ENCODE results near the gene ZNF283. TPM values are rescaled to one million over a fixed set of nuclear protein-coding genes. Genes with fewer than 3 reads are reported as not detected.

ZNF283 gene
- polyA plus RNA-seq, 3 donors = 0.80 to 2.5 (median 2.0) TPM

DNA sequence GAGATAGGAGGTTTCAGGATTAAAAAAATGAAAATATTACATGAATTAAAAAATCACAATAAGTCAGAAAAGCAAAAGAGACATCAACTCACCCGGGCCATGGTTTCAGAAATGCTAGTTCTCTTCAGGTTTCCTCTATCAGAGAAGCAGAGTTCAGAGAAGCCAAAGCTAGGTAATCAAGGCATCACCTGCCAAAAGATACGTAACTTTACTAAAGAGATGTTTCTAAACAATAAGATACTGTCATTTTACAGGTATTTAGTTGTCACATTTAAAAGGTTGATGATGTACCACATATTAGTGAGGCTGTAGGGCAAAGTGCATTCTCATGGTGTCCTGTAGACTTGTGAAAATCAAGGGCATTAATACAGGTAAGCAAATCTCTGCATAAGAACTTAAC is 56.7 kb downstream of the ZNF283 start, which contains the start of gene ZNF404:
ZNF404 (minus strand) TSS at position 101 of the 400 bp plus-strand sequence.
- Histone ChIP-seq H3K9me3 (replicated peaks in 1 of 2; ENCODE audit: control insufficient read depth in 1 of 2, insufficient read depth in 1 of 2, low read length in 2 of 2) (peaks cover 32 to 85% of the 10 kb centered on the region in 2 donors), H3K9ac (ENCODE audit: insufficient read depth, low read length, poor library complexity, severe bottlenecking) (no peak within 1 kb of the TSS), H3K4me2 (replicated peaks; ENCODE audit: extremely low read depth, low read length, poor library complexity, severe bottlenecking) (no peak within 1 kb of the TSS), H3K36me3 (replicated peaks in 1 of 2; ENCODE audit: control insufficient read depth in 1 of 2, insufficient read depth in 2 of 2, low read length in 2 of 2) (no peaks in the 10 kb centered on the region), H3K27me3 (ENCODE audit: control insufficient read depth in 2 of 2, insufficient read depth in 2 of 2, low read length in 2 of 2) (no peaks in the 10 kb centered on the region), H3K27ac (ENCODE audit: low read depth in 1 of 2, low read length in 2 of 2) (no peak within 1 kb of the TSS), H3K79me2 (ENCODE audit: insufficient read depth, low read length) (no peaks in the 10 kb centered on the region), H4K20me1 (ENCODE audit: insufficient read depth, low read length) (no peaks in the 10 kb centered on the region), H2AFZ (ENCODE audit: insufficient read depth, low read depth, low read length, poor library complexity, severe bottlenecking) (no peak within 1 kb of the TSS), H3K4me1 (ENCODE audit: control insufficient read depth in 1 of 2, insufficient read depth in 2 of 2, low read length in 2 of 2) (no peaks in the 10 kb centered on the region), H3K4me3 (replicated peaks in 1 of 3; ENCODE audit: low read depth in 2 of 3, low read length in 3 of 3) (no peak within 1 kb of the TSS)
- Mint-ChIP-seq H3K36me3 (no peaks in the 10 kb centered on the region), H3K27me3 (ENCODE audit: low read depth in 3 of 3) (peaks cover 0 to 10% (median 1%) of the 10 kb centered on the region in 3 donors), H3K4me1 (no peaks in the 10 kb centered on the region), H3K4me3 (no peak within 1 kb of the TSS), H3K9me3 (peaks cover 38 to 88% (median 71%) of the 10 kb centered on the region in 7 donors), H3K27ac (no peak within 1 kb of the TSS)
- WGBS (ENCODE audit: insufficient coverage) = 100% methylated on average over 1 of the region's 2 CpGs
- TF ChIP-seq CTCF (IDR thresholded peaks at IDR 0.05) = no peak
- intact Hi-C loops (cut with micrococcal nuclease) = no loop called here
- DNase-seq = no peak

DNA sequence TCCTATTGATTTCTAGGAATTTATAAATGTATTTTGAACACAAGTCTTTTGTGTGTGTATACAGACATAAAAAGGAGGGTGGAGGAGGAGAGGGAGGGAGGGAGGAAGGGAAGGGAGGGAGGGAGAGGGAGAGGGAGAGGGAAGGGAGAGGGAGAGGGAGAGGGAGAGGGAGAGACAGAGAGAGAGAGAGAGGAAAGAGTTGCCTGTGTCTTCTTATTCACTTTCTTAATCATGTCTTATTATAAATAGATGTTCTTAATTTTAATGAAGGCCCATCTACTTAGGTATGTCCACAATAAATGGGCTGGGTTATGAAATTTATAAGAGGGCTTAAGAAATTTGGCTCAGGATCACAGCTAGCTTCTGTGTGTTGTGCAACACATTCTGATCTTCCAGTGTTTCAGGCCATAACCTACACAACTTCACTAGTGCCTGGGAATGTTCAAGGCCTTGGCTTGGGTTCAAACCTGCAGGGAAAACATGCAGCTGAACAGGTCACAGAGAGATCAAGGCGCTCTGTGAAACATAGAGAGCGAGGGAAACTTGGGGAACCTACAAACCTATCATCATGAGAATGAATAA is 68.7 kb downstream of the ZNF283 start:
- no peak overlapping the region for H3K4me3 Mint-ChIP-seq
- intact Hi-C loops (cut with micrococcal nuclease) = no loop called here
- no peaks in the 10 kb centered on the region for H3K36me3 ChIP-seq (replicated peaks in 1 of 2; ENCODE audit: control insufficient read depth in 1 of 2, insufficient read depth in 2 of 2, low read length in 2 of 2)

More for the DNA sequence above, 68.7 kb downstream of the ZNF283 start:
- H4K20me1 ChIP-seq (ENCODE audit: insufficient read depth, low read length) = no peaks in the 10 kb centered on the region
- no peaks in the 10 kb centered on the region for H3K27me3 Mint-ChIP-seq (ENCODE audit: low read depth in 3 of 3)
- H3K4me1 ChIP-seq (ENCODE audit: control insufficient read depth in 1 of 2, insufficient read depth in 2 of 2, low read length in 2 of 2) = no peaks in the 10 kb centered on the region
- no peak for TF ChIP-seq CTCF (IDR thresholded peaks at IDR 0.05)
- WGBS (ENCODE audit: insufficient coverage) = no CpG with 5 or more reads among the region's 2 CpGs
- no peak overlapping the region for H3K9ac ChIP-seq (ENCODE audit: insufficient read depth, low read length, poor library complexity, severe bottlenecking)
- H3K9me3 ChIP-seq (replicated peaks in 1 of 2; ENCODE audit: control insufficient read depth in 1 of 2, insufficient read depth in 1 of 2, low read length in 2 of 2) = peaks cover 25 to 73% of the 10 kb centered on the region in 2 donors
- H3K36me3 Mint-ChIP-seq = peaks cover 3 to 8% of the 10 kb centered on the region in 2 donors
- H3K4me2 ChIP-seq (replicated peaks; ENCODE audit: extremely low read depth, low read length, poor library complexity, severe bottlenecking) = no peak overlapping the region
- no peak overlapping the region for H2AFZ ChIP-seq (ENCODE audit: insufficient read depth, low read depth, low read length, poor library complexity, severe bottlenecking)
- no peak overlapping the region for H3K4me3 ChIP-seq (replicated peaks in 1 of 3; ENCODE audit: low read depth in 2 of 3, low read length in 3 of 3)
- peaks cover 30 to 79% (median 45%) of the 10 kb centered on the region in 7 donors for H3K9me3 Mint-ChIP-seq
- no peaks in the 10 kb centered on the region for H3K27me3 ChIP-seq (ENCODE audit: control insufficient read depth in 2 of 2, insufficient read depth in 2 of 2, low read length in 2 of 2)
- H3K27ac Mint-ChIP-seq = peak overlapping the region in 1 of 7 donors; percentile 43
- H3K79me2 ChIP-seq (ENCODE audit: insufficient read depth, low read length) = no peaks in the 10 kb centered on the region
- no peak for DNase-seq
- H3K4me1 Mint-ChIP-seq = peaks cover under 1% of the 10 kb centered on the region
- H3K27ac ChIP-seq (ENCODE audit: low read depth in 1 of 2, low read length in 2 of 2) = no peak overlapping the region

Other genes with a start within 250 kb of the ZNF283 start
- gene IRGQ, start 231.2 kb upstream of the ZNF283 start, polyA plus RNA-seq = 10 to 100 TPM in 1 of 3 donors, 1 to 10 TPM in 2; 1.8 to 49.6 (median 2.9) TPM
- gene ZNF576, start 230.7 kb upstream of the ZNF283 start, polyA plus RNA-seq = 1 to 10 TPM; 3.6 to 8.4 (median 7.2) TPM
- under 1 TPM in 1 of 3 donors, not detected in 2; 0.36 TPM for gene SRRM5, start 215.2 kb upstream of the ZNF283 start, polyA plus RNA-seq
- gene ZNF428, start 207.7 kb upstream of the ZNF283 start, polyA plus RNA-seq = 1 to 10 TPM; 3.8 to 5.6 (median 3.9) TPM
- under 1 TPM; 0.10 to 0.91 (median 0.31) TPM for gene CADM4, start 187.5 kb upstream of the ZNF283 start, polyA plus RNA-seq
- gene PLAUR, start 157.2 kb upstream of the ZNF283 start, polyA plus RNA-seq = 1,000 to 10,000 TPM in 1 of 3 donors, 100 to 1,000 TPM in 2; 212 to 1,340 (median 284) TPM
- gene IRGC, start 111.2 kb upstream of the ZNF283 start, polyA plus RNA-seq = not detected
- gene SMG9, start 72.4 kb upstream of the ZNF283 start, polyA plus RNA-seq = 10 to 100 TPM in 1 of 3 donors, 1 to 10 TPM in 2; 1.3 to 26.1 (median 2.4) TPM
- 10 to 100 TPM; 12.9 to 70.4 (median 17.1) TPM for gene KCNN4, start 46.3 kb upstream of the ZNF283 start, polyA plus RNA-seq
- gene LYPD5, start 24.9 kb upstream of the ZNF283 start, polyA plus RNA-seq = under 1 TPM; 0.19 to 0.39 (median 0.24) TPM
- gene ZNF404, start 56.6 kb downstream of the ZNF283 start, polyA plus RNA-seq = under 1 TPM in 1 of 3 donors, not detected in 2; 0.44 TPM
- gene ZNF45, start 108.0 kb downstream of the ZNF283 start, polyA plus RNA-seq = 1 to 10 TPM; 2.1 to 6.3 (median 6.0) TPM
- gene ZNF221, start 123.9 kb downstream of the ZNF283 start, polyA plus RNA-seq = under 1 TPM in 2 of 3 donors, not detected in 1; 0.13 to 0.29 TPM
- 1 to 10 TPM; 1.2 to 3.0 (median 1.4) TPM for gene ZNF155, start 156.9 kb downstream of the ZNF283 start, polyA plus RNA-seq
- 1 to 10 TPM; 1.0 to 3.9 (median 1.3) TPM for gene ZNF230, start 175.6 kb downstream of the ZNF283 start, polyA plus RNA-seq
- gene ZNF222, start 198.1 kb downstream of the ZNF283 start, polyA plus RNA-seq = 1 to 10 TPM; 1.0 to 1.5 (median 1.1) TPM
- gene ZNF223, start 224.7 kb downstream of the ZNF283 start, polyA plus RNA-seq = 1 to 10 TPM; 1.1 to 2.0 (median 1.2) TPM
- gene ZNF284, start 244.8 kb downstream of the ZNF283 start, polyA plus RNA-seq = 1 to 10 TPM in 1 of 3 donors, under 1 TPM in 2; 0.04 to 1.3 (median 0.13) TPM